NCI-H1436 (cell line): Measurements from ENCODE around the gene FHOD3.
"Not testable (repeated sequence)": the region's sequence is repeated elsewhere in the genome, so short reads cannot be mapped to it uniquely, and the experiment has no call there.

Experiments
- DNase-seq: peaks from one replicate; lab custom pipeline; 2025; lab: John Stamatoyannopoulos, UW

Gene FHOD3

DNA sequence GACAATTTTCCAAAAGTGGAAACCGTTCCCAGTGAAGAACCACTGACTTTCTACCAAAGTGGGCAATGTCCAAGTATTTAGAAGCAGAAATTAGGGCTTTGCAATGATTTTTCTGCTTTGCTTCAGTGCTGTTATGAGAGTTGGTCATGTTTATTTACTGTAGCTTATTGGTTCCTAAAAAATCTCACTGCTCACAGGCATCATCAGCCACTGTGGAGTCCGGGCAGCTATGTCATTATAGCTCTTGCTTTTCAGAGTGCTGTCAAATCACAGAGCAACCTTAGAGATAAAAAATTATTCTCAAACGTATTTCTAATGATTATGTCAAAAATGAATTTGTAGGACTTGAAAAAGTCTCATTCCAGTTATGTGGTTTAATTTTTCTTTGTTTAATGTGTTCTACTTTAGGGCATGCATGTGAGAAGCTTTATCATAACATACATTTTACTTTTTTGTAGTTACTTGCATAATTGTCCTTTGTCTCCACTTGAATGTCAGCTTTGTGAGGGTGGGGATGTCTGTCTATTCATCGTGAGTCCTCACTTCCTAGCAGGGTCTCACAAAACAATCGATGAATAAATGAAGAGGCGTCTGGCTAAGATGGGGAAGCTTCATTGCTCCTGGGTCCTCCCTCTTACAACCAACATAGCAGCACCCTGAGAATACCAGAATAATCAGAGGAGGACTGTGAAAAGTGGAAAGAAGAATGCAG, 413.7 kb downstream of the FHOD3 start:
- DNase-seq: no peak

- DNase-seq: no peak
Observed at GRCh38 chr18:36711813-36712444, 414.4 kb downstream of the FHOD3 start.

DNA sequence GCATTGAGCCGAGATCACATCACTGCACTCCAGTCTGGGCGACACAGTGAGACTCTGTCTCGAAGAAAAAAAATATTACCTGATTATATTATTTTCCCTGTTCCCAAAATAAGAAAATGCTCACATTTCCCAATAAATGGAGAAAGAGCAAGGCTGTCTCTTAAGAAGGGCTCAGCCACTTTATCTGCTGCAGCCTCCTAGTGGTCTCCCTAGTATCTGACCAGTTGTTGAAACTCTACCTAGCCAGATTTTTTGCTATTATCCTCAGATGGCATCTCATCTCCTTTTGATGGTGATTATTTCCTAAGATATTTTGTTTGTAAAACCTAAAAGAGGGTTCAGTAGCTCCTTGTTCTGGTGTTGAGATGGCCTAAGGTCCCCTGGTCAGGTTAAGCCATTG, 417.0 kb downstream of the FHOD3 start:
- no peak for DNase-seq

- DNase-seq: no peak
Observed at GRCh38 chr18:36717422-36718110, 420.1 kb downstream of the FHOD3 start.

DNA sequence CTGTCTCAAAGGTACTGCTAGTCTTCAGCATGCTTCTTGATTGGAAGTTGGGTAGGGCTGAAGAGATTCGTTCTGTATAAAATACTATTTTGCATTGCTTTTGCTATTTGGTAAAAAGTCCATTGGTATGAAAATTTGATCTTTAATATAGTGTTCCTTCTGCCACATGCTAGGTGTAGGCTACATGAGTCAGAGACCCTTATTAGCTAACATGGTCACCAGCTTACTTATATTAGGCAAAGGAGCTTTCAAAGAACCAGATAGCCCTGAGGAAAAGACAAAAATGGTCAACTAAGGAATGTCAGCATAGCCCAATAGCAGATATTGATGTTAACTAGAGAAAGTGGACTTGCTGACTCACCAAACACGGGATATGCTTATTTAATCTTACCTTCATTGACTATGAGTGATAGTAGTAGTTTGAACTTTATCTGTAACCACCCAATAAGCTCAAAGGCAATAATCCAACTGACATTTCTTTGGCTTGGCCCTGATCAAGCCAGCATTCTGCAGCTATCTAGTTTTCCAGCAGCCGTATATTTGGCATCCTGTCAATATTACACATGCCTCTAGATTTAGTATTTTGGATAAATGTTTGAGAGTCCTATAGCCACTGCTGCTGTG, 421.3 kb downstream of the FHOD3 start:
- no peak for DNase-seq

- no peak for DNase-seq
Observed at GRCh38 chr18:36719630-36720029, 422.1 kb downstream of the FHOD3 start.

DNA sequence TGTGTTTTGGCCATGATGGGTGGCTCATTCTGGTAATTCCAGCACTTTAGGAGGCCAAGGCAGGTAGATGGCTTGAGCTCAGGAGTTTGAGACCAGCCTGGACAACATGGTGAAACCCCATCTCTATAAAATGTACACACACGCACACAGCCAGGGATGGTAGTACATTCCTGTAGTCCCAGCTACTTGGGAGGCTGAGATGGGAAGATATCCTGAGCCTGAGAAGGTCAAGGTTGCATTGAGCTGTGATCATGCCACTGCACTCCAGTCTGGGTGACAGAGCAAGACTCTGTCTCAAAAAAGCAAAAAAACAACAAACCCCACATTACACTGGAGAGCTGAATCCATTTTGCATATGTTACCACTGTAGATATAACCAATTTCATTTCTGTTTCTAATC, 423.8 kb downstream of the FHOD3 start:
- DNase-seq: not testable (repeated sequence)

- DNase-seq: no peak
Observed at GRCh38 chr18:36724169-36724568, 426.7 kb downstream of the FHOD3 start.

DNA sequence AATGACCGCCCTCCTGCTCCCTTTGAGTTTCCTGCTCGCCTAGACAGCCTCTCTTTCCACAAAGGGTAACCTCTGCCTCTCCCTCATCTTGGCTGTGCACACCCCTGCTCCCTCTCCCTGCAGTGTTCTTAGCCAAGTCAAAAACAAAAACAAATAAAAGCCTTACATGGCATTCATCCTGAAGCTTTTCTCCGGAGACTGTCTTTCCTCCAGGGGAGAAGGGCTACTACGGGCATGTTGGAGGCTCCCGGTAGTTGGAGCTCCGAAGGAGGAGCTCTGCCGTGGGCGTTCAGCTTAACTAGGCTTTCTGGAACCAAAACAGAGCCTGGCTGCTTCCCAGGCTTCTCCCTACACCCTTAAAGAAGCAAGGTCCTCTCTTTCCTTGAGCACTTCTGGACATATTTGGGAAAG, 427.1 kb downstream of the FHOD3 start:
- DNase-seq: no peak

DNA sequence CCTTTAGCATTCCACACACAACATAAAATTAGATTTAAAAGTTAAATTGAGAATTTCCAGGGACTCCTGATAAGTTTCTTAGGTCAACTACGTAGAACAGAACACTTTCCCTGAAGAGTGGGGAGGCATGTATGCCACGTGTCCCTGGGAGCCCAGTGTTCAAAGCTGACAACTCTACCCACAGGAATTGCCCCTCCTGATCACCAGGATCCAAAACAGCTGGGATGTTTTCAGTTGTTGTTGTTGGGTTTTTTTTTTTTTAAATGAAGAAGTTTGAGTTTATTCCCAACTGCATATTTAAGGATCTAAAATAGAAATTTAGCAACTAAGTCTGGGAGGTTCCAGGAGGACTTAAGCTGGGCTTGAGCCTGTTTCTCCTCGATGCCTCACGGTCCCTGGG, 430.8 kb downstream of the FHOD3 start:
- DNase-seq: no peak

DNA sequence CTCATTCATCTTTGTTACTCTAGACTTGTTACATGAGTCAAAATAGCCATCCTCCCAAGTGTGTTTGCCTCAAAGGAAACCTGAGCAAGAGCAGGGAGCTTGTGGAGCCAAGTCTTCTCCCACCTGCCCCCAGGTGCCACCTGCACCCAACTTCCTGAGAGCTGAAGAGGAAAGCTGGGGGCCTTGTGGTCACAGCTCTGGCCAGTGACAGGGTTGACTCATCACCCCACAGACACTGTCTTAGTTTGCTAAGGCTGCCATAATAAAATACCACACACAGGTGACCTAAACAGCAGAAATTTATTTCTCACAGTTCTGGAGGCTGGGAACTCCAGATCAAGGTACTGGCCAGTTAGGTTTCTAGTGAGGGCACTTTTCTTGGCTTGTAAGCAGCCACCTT, 431.7 kb downstream of the FHOD3 start:
- no peak for DNase-seq

GRCh38 chr18:36732264-36732663, 434.8 kb downstream of the FHOD3 start:
- DNase-seq: no peak

GRCh38 chr18:36733150-36733549, 435.6 kb downstream of the FHOD3 start:
- DNase-seq: no peak

- DNase-seq: no peak
Observed at GRCh38 chr18:36734596-36734995, 437.1 kb downstream of the FHOD3 start.

GRCh38 chr18:36735130-36735529, 437.6 kb downstream of the FHOD3 start:
- no peak for DNase-seq

DNA sequence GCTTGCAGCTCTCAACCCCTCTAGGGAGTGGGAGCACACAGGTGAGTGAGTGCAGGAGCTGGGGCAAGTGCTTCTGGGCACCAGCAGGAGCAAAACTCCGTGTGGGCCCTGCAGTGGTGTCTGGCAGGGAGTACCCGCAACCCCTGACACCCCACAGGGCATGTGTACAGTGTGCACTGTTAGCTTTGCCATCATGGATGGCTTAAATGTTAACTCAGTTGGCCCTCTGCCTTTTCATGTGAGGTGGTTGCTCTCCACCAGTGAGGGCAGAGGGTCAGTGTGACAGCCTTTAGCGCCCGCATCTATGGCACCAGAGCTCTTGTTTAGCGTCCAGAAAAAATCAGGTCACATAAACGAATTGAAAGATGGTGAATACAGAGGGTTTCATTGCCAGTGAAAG, 438.6 kb downstream of the FHOD3 start:
- DNase-seq: no peak

DNA sequence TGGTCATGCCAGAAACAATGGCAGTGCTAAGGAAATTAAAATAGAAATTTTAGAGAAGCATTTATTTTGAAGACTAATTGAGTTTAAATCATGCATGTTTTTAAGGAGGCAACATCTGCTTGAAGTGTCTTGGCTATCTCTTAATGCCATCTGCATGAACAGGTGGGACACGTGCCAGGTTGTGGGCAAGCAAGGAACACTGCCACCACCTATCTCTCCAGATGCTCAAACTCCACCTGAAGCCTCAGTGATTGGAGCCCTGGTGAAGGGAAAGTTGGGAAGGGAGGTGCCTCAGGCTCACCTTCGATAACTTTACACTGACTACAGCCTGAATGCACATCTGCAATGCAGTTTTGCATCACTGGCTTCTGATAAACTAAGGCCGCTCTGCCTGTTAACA, 439.8 kb downstream of the FHOD3 start:
- no peak for DNase-seq

DNA sequence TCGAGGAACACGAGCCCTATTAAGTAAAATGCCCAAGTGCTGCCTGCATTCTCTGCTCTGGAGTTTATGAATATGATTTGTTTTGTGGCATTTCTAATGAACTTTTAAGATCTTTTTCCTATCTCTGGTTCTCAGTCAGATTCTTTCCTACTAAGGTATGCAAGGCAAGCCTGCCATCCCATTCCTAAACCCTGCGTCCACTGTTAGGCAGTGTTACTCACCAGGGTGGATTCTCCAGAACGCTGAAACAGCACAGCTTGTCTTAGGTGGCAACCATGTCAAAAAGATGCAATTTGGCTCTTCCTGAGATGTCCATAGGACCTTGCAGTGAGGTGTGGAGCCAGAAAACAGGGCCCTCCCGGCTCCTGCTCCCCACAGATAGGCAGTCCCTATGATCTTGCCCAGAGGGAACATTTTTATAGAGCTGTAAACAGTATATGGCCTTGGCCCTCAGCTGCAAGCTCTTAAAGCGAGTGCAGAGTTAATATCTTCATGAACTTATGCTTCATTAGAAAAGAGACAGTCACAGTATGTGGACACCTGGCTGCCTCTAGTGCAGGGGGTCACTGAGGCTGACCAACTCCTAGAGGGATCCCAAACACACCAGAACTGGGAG, 446.9 kb downstream of the FHOD3 start:
- DNase-seq: no peak

GRCh38 chr18:36745219-36745975, 447.9 kb downstream of the FHOD3 start:
- no peak for DNase-seq

GRCh38 chr18:36752929-36753865, 455.7 kb downstream of the FHOD3 start:
- DNase-seq: no peak

GRCh38 chr18:36756242-36756641, 458.7 kb downstream of the FHOD3 start:
- no peak for DNase-seq
